D721Med (cell line): ENCODE data around the gene KCNJ12.
"Not testable (repeated sequence)": the region's sequence is repeated elsewhere in the genome, so short reads cannot be mapped to it uniquely, and the experiment has no call there.

Source experiments
- DNase-seq: peaks from one replicate; pipeline ENCODE4 v3.0.0; 2011; ENCODE audit warnings: low spot score; ENCODE audit not compliant: insufficient read length
- FAIRE-seq: peaks from 2 replicates; lab custom pipeline; 2011; peaks lifted over from hg19 to GRCh38; lab: Jason Lieb, UNC
- CTCF ChIP-seq: IDR thresholded peaks from 2 replicates; pipeline ENCODE4 v1.5.1; 2012; ENCODE audit warnings: mild to moderate bottlenecking, control low read depth; ENCODE audit not compliant: insufficient read depth; ENCODE audit errors: missing control alignments

Gene KCNJ12

DNA sequence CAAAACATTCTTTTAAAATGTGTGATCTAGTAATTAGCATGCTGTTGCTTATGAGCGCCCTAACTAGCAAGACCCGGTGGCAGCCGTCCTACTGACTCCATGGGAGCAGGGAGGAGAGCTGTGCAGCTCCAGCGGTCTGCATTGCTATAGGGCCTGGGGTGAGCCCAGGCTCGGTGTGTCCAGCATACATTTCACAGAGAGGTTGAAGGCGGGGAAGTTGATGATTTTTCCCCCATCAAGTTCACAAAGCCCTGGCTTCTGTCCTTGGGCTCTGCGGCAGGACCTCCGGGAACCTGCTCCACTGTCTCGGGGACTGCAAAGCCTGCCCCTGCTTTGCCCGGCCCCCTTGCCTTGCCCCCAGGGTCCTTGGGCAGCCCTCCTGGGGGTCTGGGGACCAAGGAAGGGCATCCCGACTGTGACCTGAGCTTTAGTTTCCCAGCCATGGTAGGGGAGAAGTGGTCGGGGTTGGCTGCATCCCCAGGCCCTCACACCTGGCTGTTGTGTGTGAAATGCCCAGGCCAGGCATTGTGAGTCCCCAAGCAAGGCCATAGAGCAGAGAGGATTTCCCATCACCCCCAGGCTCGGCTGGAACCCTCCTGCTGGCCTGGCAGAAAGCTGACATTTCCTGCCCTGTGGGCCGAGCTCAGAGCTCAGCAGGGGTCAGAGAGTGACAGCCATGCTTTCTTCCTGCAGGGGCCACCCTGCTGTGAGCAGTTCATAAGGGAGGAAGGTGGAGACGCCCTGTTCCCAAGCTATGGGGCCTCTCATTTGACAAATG lies 24.8 kb downstream of the KCNJ12 start:
- FAIRE-seq (no peak), DNase-seq (no peak)
- TF ChIP-seq CTCF = no peak

GRCh38 chr17:21402166-21402571 lies 26.0 kb downstream of the KCNJ12 start:
- FAIRE-seq = not testable (repeated sequence)

DNA sequence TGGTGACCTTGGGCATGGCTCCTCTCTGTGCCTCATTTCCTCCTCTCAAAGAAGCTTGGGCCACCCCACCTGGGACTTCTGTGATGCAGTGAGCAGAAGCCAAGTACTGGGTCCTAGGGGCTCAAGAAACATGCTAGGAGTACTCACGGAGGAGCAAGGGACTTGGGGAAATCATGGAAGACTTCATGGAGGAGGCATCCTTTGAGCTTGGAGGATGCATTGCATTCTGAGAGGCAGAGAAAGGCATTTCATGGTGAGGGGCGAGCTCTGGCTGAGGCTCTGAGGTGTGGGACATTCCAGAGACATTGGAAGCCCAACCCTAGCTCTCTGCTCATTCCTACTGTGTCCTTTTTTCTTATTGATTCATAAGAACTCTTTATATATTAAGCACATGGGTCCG lies 26.8 kb downstream of the KCNJ12 start:
- not testable (repeated sequence) for DNase-seq, FAIRE-seq

More at GRCh38 chr17:21402166-21402571, 26.0 kb downstream of the KCNJ12 start:
- DNase-seq = not testable (repeated sequence)

DNA sequence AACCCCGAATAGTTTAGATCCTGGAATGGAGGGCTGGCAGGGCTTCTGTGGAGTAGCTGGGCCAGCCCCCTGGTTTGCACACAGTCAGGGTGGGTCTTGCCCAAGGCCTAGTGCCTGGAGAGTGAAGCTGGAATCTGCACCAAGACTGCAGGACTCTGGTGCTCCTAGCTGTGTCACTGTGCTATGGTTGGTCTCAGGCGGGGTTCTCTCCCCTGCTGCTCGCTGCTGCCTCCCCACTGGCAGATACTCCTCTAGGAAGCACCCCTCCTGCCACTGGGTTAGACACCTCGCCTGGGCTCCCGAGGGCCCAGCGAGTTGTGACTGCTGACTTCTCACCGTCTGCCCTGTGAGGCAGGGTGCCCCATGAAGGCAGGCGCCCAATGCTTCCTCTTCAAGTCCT lies 27.9 kb downstream of the KCNJ12 start:
- not testable (repeated sequence) for DNase-seq, FAIRE-seq

GRCh38 chr17:21404539-21404938 lies 28.4 kb downstream of the KCNJ12 start:
- FAIRE-seq = not testable (repeated sequence)

DNA sequence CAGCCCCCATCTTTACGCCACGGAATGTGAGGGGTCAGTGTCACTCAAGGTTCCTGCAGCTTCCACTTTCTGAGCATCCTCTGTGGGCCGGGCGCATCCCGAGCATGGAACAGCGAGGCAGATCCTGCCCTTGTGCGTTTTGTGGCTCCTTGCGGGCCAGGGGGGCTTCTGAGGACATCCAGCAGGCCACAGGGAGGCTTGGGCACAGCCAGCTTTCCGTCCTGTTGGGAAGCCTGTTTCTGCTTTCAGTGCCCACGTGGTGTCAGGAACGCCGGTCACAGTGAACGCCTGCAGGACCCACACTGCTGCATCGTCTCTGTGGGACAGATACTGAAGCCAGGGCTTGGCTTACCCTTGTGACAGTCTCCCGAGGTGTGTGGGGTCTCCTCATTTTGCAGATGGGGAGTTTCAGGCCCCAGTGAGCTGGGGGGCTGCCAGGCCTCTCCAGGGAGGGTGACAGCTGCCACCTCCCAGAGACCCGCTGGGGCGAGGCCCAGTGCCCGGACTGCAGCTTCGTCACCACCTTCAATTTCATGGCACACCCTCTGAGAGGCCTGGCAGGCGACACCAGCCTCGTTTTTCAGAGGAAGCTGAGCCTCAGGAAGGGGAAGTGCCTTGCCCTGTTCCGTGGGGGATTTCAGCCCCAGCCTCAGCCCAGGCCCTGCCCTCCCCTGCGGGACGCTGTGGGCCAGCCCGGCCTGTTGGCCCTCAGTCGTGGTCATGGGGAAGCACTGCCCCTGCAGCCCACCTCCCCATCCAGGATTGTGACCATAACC lies 29.0 kb downstream of the KCNJ12 start:
- not testable (repeated sequence) for FAIRE-seq, DNase-seq

More at GRCh38 chr17:21404539-21404938, 28.4 kb downstream of the KCNJ12 start:
- DNase-seq = not testable (repeated sequence)

DNA sequence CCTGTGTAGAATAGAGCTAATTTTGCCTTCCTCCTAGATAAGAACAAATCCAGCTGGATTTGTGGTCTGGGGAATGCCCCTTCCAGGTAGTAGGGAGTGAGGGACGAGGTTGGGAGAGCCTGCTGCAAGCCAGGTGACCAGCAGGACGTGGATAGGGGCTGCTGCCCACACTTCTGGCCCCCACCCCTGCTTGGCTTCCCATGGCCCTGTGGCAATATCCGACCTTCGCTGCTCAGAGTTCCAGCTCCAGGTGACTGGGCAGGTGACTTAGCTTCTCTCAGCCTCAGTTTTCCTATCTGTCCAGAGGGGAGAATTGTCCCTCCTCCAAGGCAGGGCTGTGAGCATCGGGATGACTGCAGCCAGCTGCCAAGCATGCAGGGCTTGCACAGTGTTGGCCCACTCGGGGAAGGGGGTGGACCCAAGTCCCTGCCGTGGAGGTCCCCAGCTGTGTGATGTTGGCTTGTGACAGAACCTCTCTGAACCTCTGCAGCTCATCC lies 29.8 kb downstream of the KCNJ12 start:
- not testable (repeated sequence) for FAIRE-seq

DNA sequence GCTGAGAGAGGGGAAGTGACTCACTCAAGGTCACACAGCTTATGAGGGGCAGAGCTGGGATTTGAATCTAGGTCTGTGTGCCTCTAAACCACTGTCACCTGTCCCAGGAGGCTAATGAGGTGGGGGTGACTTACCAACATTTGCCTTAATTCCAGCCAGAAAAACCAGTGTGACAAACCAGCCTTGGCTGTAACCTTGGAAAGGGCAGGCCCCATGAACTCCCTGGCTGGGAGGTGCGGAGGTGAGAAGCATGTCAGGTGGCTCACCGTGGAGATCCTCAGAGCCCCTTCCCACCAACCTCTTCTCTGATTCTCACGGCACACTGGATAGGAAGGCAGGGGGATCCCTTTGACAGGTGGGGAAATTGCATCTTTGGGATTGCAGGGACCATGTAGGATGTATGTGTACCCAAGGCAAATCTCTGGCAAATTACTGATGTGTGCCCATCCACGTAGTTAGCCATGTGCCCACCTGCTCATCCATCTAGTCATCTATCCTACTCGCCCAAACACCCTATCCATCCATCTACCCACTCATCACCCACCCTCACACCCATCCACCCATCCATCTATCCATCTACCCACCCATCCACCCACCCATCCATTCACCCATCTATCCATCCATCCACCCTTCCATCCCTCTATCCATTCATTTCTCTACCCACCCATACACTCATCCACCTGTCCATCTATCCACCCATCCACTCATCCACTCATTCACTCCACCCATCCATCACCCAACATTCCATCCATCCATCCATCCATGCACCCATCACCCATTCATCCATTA lies 30.7 kb downstream of the KCNJ12 start:
- not testable (repeated sequence) for DNase-seq

More for the DNA sequence above, 29.8 kb downstream of the KCNJ12 start:
- DNase-seq = not testable (repeated sequence)

GRCh38 chr17:21407752-21408151 lies 31.6 kb downstream of the KCNJ12 start:
- DNase-seq, FAIRE-seq: not testable (repeated sequence)

More for the DNA sequence above, 30.7 kb downstream of the KCNJ12 start:
- not testable (repeated sequence) for FAIRE-seq

DNA sequence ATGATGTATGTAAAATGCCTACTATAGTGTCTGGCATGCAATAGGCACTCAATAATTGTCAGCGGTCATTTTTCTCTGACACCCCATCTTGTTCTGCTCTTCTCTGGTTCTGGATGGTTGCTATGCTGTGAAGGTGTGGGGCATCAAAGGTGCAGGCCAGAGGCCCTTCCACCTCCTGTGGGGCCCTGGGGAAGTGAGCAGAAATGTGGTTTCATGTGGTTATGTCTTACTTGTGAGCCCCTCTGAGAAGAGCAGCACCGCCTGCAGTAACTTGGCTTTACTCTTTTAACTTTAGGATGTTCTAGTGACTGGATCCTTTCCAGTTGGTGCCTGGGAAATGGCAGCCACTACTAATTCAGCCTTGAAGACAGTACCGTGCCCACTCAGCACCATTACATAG lies 32.1 kb downstream of the KCNJ12 start:
- not testable (repeated sequence) for FAIRE-seq, DNase-seq

DNA sequence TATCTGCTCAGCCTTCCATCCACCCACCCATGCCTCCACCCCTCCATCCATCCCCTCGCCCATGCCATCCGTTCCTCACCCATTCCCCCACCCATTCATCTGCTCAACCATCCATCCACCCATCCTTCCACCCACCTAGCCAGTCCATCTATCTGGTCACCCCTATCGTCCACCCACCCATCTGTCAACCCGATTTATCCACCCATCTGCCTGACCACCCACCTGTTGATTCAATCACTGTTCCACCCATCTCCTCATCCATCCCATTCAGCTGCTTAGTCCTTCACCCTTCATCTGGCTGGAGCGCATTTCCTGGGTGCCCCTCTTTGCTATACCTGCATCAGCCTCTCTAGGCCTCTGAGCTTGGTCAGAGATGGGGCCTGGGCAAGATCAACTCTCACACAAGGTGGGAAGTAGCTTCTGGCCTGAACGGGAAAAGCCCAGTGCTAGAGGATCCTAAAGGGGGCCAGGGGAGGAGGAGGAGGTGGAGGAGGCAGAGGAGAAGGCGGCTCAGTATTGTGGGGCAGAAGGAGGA lies 32.7 kb downstream of the KCNJ12 start:
- not testable (repeated sequence) for FAIRE-seq, DNase-seq

- not testable (repeated sequence) for FAIRE-seq, DNase-seq
These were observed 33.2 kb downstream of the KCNJ12 start for GRCh38 chr17:21409388-21409787.

DNA sequence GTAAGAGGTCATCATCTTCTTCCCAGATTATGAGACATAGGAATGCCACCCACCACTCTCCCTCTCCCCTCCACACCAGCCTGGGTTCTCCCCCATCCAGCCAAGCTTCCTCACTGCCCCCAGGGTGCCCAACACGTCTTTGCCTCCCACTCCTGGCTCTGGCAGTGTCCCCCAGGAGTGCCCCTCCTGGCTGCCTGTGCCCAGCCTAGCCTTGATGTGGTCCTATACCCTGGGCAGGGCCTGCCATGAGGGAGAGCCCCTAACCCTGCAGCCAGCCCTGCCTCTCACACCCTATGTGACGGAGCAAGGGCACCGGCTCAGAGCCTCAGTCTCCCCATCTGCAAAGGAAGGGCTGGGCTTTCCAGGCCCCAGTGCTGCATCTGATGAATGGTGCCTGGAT lies 33.8 kb downstream of the KCNJ12 start:
- FAIRE-seq, DNase-seq: not testable (repeated sequence)

GRCh38 chr17:21410371-21410770 lies 34.2 kb downstream of the KCNJ12 start:
- FAIRE-seq = not testable (repeated sequence)

GRCh38 chr17:21410906-21411678 lies 34.9 kb downstream of the KCNJ12 start:
- DNase-seq, FAIRE-seq: not testable (repeated sequence)

More at GRCh38 chr17:21410371-21410770, 34.2 kb downstream of the KCNJ12 start:
- not testable (repeated sequence) for DNase-seq

DNA sequence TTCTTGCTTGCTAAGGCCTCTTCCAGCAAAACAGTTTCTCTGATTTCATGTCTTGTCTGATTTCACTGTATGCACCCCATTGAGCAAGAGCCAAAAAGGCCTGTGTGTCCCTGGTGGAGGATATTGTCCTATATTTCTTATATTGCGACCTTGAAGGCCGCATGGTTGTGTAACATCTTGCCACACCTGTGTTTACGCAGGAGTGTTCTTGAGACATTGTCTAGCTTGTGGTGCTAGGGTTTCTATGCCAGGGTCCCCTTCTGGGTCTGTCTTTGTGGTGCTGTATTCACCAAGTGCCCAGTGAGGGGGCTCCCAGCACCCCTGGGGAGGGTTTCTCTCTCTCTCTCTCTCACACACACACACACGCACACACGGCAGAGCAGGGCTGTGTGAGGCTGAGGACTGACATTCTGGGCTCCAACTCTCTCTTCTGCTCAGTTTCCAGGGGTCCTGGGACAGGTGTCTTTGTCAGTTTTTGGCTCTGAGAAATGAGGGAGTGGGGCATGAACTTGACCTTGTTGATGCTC lies 35.6 kb downstream of the KCNJ12 start:
- not testable (repeated sequence) for DNase-seq, FAIRE-seq
